Right ventricle myocardium inferior (tissue), 1 donor: Measurements from ENCODE around the gene EBP. TPM values are rescaled to one million over a fixed set of nuclear protein-coding genes. Genes with fewer than 3 reads are reported as not detected.
A peak's percentile ranks its signal among the peaks of the same experiment; 100 is the strongest.

Experiments used
- ATAC-seq: fragments of 200-7000 bp; cut with Tn5 transposase; one replicate; pipeline ENCODE4 v1.9.1; 2020; ENCODE audit warnings: mild to moderate bottlenecking, moderate library complexity
- DNase-seq: peaks from one replicate; pipeline ENCODE4 v3.0.0; 2021; ENCODE audit errors: missing footprints
- intact Hi-C: fragments of 100-400 bp; cut with DNase I; formaldehyde crosslinking; loops from one replicate; pipeline ENCODE4 v1.11.0; 2022
- long read RNA-seq: library from polyadenylated mRNA; unstranded; transcript quantifications from one replicate; pipeline ENCODE4 v2.0.0, GENCODE V29; 2021
- total RNA-seq: library from RNA; stranded (reverse); fragmentation: NEBNext Ultra II Directional; extraction: Animal tissue kit (Norgen Biotek cat#: 25700); gene quantifications from one replicate; pipeline ENCODE4 v1.2.1, GENCODE V29; 2021
- donor health status: DM: no; HTN: yes; CAD: no; lungs with severe emphysema.

EBP gene
- total RNA-seq: 54.1 TPM
- long read RNA-seq, transcript EBP-205 (5 exons, 1,775 nt): major isoform, 9 of 11 reads
- long read RNA-seq, partial matches to known transcripts: 0 of 11 reads
- long read RNA-seq, other reads (novel, unspliced or antisense): 1 of 11 reads

- ATAC-seq (peak; percentile 99), DNase-seq (peak; percentile 94)
Measured at GRCh38 chrX:48521353-48522243, at the start of gene EBP. Gene EBP, plus strand, starts transcription at chrX:48521808. Its CDS starts 1,964 bp downstream, at chrX:48523772.

GRCh38 chrX:48472225-48472624 lies 49.4 kb upstream of the EBP start:
- ATAC-seq: no peak
- intact Hi-C loops: no loop called here
- no peak for DNase-seq

More at GRCh38 chrX:48521353-48522243, at the start of gene EBP:
- intact Hi-C loops: no loop called here

- intact Hi-C loops: no loop called here
- no peak for ATAC-seq
Measured at GRCh38 chrX:48472851-48473703, 48.5 kb upstream of the EBP start.

GRCh38 chrX:48473704-48473990 lies 48.0 kb upstream of the EBP start:
- DNase-seq (no peak), ATAC-seq (no peak)
- intact Hi-C loops: no loop called here

More at GRCh38 chrX:48472851-48473703, 48.5 kb upstream of the EBP start:
- no peak for DNase-seq

- intact Hi-C loops: no loop called here
- DNase-seq: no peak
- ATAC-seq: no peak
Measured at GRCh38 chrX:48474127-48474526, 47.5 kb upstream of the EBP start.

GRCh38 chrX:48474581-48474980 lies 47.0 kb upstream of the EBP start:
- intact Hi-C loops: no loop called here
- no peak for ATAC-seq
- no peak for DNase-seq

GRCh38 chrX:48475296-48475695 lies 46.3 kb upstream of the EBP start:
- intact Hi-C loops: no loop called here
- no peak for ATAC-seq
- no peak for DNase-seq

GRCh38 chrX:48475774-48476577 lies 45.6 kb upstream of the EBP start, which contains the start of gene FTSJ1:
Gene FTSJ1, plus strand, starts transcription at chrX:48476199. Its CDS starts 1,849 bp downstream, at chrX:48478048.
- ATAC-seq (peak; percentile 97), DNase-seq (peak; percentile 91)
- intact Hi-C loops: no loop called here

GRCh38 chrX:48476919-48477318 lies 44.7 kb upstream of the EBP start:
- DNase-seq: no peak
- intact Hi-C loops: no loop called here
- no peak for ATAC-seq

- no peak for ATAC-seq
- intact Hi-C loops: no loop called here
- no peak for DNase-seq
Measured at GRCh38 chrX:48477960-48478755, 43.5 kb upstream of the EBP start.

- intact Hi-C loops: no loop called here
Measured at GRCh38 chrX:48478806-48479205, 42.8 kb upstream of the EBP start.

GRCh38 chrX:48480142-48480541 lies 41.5 kb upstream of the EBP start:
- intact Hi-C loops: no loop called here
- ATAC-seq (no peak), DNase-seq (no peak)

More at GRCh38 chrX:48478806-48479205, 42.8 kb upstream of the EBP start:
- DNase-seq (no peak), ATAC-seq (no peak)

GRCh38 chrX:48480583-48480982 lies 41.0 kb upstream of the EBP start:
- intact Hi-C loops: no loop called here
- DNase-seq (no peak), ATAC-seq (no peak)

GRCh38 chrX:48482526-48482925 lies 39.1 kb upstream of the EBP start:
- intact Hi-C loops: no loop called here
- no peak for ATAC-seq
- DNase-seq: no peak

- DNase-seq (no peak), ATAC-seq (no peak)
- intact Hi-C loops: no loop called here
Measured at GRCh38 chrX:48487362-48487798, 34.2 kb upstream of the EBP start.

GRCh38 chrX:48488034-48488433 lies 33.6 kb upstream of the EBP start:
- no peak for DNase-seq
- no peak for ATAC-seq
- intact Hi-C loops: no loop called here

GRCh38 chrX:48489296-48489695 lies 32.3 kb upstream of the EBP start:
- no peak for ATAC-seq
- no peak for DNase-seq
- intact Hi-C loops: no loop called here

GRCh38 chrX:48489892-48490291 lies 31.7 kb upstream of the EBP start:
- DNase-seq (no peak), ATAC-seq (no peak)
- intact Hi-C loops: no loop called here
